Stimulated activated CD4-positive, alpha-beta T cell treated with anti-CD3 and anti-CD28 coated beads, Interleukin-1b, Interleukin-23, amount 100 ng/mL, for 1 hour (primary cell): ENCODE measurements around the gene C1S.
"Not testable (repeated sequence)": the region's sequence is repeated elsewhere in the genome, so short reads cannot be mapped to it uniquely, and the experiment has no call there.

Source experiments
- DNase-seq, 2 donors: peaks; one replicate each; pipeline ENCODE4 v3.0.0-alpha.2; 2020; ENCODE audit warnings: low read depth in 2 of 2

C1S gene

DNA sequence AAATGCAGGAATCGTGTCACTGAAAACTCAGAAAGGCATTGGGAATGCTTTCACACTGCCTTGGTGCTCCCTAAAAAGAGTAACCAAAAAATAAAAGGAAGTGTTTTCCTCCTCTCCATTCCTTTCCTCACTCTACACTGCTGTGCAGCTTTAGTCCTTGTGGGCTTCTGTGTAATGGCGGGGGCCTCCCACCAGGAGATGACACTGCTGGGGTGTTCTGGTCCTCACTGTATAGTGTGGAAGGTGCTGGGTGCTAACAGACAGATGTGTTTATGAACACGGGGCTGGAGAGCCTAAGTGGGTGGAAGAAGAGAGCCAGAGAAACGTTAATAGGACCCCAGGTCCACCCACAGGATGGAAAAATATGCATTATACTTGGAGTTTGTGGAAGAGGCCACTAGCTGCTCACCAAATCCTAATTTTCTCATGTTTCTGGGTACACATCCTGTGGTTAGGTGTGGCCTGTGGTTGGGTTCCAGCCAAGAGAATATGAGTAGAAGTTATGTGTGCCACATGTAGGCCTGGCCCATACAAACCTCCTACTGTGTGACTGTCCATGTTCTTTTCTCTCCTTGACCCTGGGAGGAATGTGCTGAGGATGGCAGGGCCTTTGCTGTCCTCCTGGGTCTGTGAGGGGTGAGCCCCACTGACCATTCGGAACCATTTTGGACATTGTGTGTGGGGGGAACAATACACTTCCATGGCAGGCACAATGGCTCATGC is 14.0 kb upstream of the C1S start:
- DNase-seq: no peak

DNA sequence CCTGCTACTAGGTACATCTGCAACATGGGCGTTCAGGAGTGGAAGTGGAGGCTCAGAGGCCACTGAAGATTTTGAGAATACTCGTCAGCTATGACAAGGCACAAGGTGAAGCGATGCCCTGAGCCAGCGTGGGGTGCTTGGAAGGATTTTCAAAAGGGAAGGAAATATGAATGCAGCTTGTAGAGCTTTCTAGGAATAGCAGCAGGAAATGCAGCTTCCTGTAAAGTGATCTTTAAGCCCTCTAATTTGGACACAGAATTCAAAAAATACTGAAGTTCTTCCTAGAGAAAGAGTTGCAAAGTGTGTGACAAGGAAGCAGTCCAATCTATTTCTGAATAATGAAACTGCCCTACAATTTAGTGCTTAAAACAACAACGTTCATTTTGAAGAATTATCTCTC is 13.2 kb upstream of the C1S start:
- DNase-seq: no peak

- DNase-seq: not testable (repeated sequence)
Measured at GRCh38 chr12:7049445-7049951, 11.0 kb upstream of the C1S start.

DNA sequence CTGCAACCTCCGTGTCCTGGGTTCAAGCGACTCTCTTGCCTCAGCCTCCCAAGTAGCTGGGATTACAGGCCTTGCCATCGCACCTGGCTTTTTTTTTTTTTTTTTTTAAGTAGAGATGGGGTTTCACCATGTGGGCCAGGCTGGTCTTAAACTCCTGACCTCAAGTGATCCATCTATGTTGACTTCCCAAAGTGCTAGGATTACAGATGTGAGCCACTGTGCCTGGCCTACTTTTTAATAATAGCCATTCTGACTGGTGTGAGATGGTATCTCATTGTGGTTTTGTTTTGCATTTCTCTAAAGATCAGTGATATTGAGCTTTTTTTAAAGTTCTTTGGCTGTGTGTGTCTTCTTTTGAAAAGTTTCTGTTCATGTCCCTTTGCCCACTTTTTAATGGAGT is 10.5 kb upstream of the C1S start:
- not testable (repeated sequence) for DNase-seq

GRCh38 chr12:7054925-7055324 is 5.6 kb upstream of the C1S start:
- DNase-seq: no peak

DNA sequence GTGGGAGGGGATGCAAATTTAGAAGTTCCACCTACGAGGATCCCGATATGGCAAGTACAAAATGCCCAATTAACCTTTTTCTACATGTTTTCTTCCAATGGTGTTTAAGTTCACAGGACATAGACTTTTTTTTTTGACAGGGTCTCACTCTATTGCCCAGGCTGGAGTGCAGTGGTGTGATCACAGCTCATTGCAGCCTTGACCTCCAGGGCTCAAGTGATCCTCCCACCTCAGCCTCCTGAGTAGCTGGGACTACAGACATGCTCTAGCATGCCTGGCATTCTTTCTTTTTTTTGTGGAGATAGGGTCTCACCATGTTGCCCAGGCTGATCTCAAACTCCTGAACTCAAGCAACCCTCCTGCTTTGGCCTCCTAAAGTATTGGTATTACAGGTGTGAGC is 4.8 kb upstream of the C1S start:
- not testable (repeated sequence) for DNase-seq

GRCh38 chr12:7058163-7058845 is 2.2 kb upstream of the C1S start:
- no peak for DNase-seq

- no peak for DNase-seq
Measured at GRCh38 chr12:7058850-7059395, 1.6 kb upstream of the C1S start.

GRCh38 chr12:7059780-7060179 is 738 bp upstream of the C1S start:
- DNase-seq: no peak

GRCh38 chr12:7061138-7061537 is 620 bp downstream of the C1S start:
- DNase-seq: no peak

DNA sequence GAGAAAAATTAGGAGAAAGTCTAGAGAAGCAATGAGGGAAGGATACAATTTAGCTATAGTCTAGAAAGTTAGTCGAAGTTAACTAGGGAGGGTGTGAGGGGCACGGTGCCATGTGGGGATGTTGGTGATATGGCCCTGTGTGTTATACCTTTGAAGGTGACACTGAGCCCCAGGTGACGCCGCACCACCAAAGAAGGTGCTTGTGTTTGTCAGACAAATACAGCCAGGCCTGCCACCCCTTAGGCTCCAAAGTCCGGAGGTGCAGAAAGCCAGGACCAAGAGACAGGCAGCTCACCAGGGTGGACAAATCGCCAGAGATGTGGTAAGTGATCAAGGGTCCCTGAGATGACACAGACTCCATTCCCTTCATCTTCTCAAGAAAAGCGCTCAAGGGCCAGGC is 1.1 kb downstream of the C1S start:
- no peak for DNase-seq

GRCh38 chr12:7064516-7064915 is 4.0 kb downstream of the C1S start:
- DNase-seq: no peak

DNA sequence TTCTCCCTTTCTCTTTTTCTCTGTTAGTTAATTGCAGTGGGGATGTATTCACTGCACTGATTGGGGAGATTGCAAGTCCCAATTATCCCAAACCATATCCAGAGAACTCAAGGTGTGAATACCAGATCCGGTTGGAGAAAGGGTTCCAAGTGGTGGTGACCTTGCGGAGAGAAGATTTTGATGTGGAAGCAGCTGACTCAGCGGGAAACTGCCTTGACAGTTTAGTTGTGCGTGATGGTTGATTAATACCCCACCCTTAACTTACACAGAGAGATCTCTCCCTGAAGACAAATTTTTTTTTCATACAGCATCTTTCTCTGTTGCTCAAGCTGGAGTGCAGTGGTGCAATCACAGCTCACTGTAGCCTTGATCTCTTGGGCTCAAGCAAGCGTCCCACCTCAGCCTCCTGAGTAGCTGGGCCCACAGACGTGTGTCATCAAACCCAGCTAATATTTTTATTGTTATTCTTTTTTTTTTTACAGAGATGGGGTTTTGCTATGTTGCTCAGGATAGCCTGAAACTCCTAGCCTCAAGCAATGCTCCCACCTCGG is 4.6 kb downstream of the C1S start:
- no peak for DNase-seq

DNA sequence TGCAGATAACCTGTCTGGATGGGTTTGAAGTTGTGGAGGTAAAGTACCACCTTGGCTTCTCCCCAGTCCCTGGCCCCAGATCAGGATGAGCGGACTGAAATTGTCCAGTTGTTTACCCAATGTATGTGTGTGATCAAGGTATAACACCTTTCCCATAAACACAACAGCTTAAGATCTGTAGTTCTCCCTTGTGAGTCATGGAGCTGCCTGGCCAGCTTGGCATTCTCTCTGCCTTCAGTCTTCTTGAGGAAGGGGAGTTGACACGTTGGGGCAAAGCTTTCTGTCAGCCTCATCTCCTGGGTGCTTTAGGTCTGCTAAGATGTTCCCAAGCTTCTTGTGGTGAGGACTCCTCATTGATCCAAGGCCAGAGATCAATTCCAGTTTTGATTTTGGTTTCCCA is 6.1 kb downstream of the C1S start:
- DNase-seq: no peak

- DNase-seq: no peak
Measured at GRCh38 chr12:7067096-7067495, 6.6 kb downstream of the C1S start.

GRCh38 chr12:7068240-7068993 is 7.9 kb downstream of the C1S start:
- no peak for DNase-seq

GRCh38 chr12:7068994-7069346 is 8.5 kb downstream of the C1S start:
- no peak for DNase-seq

GRCh38 chr12:7069386-7069785 is 8.9 kb downstream of the C1S start:
- no peak for DNase-seq

- no peak for DNase-seq
Measured at GRCh38 chr12:7072035-7072434, 11.5 kb downstream of the C1S start.

- no peak for DNase-seq
Measured at GRCh38 chr12:7072554-7072953, 12.0 kb downstream of the C1S start.

DNA sequence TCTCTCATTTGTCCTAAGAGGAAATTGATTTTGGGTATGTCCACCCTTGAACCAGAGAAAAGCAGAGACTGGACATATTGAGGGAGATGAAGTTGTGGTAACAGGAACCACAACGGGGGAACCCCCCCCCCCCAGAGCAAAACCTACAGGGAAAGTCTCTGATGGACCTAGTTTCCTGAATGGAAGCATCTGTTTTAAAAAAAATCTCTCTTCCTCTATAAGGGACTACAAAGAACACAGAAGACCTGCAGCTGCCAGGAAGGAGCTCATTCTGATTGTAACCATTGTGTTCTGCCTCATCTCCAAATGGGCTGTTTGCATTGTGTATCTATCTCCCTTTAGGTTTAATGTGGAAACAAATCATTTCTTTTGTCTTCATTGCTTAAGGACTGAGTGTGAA is 13.4 kb downstream of the C1S start:
- no peak for DNase-seq

- DNase-seq: no peak
Measured at GRCh38 chr12:7075518-7075917, 15.0 kb downstream of the C1S start.
